B cell (primary cell): ENCODE results near the gene EIF3C. TPM values are rescaled to one million over a fixed set of nuclear protein-coding genes. Genes with fewer than 3 reads are reported as not detected.
"Not testable (repeated sequence)": the region's sequence is repeated elsewhere in the genome, so short reads cannot be mapped to it uniquely, and the experiment has no call there.

Experiments used
- ATAC-seq: fragments of 200-7000 bp; cut with Tn5 transposase; one replicate; pipeline ENCODE4 v1.10.0; 2021; ENCODE audit warnings: low read depth, mild to moderate bottlenecking, moderate number of reproducible peaks, moderate library complexity
- CTCF ChIA-PET: fragments of 350-600 bp; sonication (Branson Sonifier 250); formaldehyde crosslinking; loops from one replicate; lab custom pipeline; 2021; ENCODE audit warnings: antibody characterized with exemption, inconsistent platforms; lab: Charles Lee
- POLR2A ChIA-PET: fragments of 350-600 bp; sonication (Branson Sonifier 250); formaldehyde crosslinking; loops from one replicate; lab custom pipeline; 2021; ENCODE audit warnings: antibody characterized with exemption; lab: Charles Lee
- DNase-seq: peaks from one replicate; pipeline ENCODE4 v3.0.0; 2013
- H2AFZ ChIP-seq: 2 replicates; pipeline ENCODE4 v1.6.1; 2012; ENCODE audit warnings: mild to moderate bottlenecking, low read depth, low read length; ENCODE audit not compliant: insufficient read depth, poor library complexity, severe bottlenecking
- H3K27ac ChIP-seq, 2 donors: 1 replicate in 1 of 2; 2 replicates in 1 of 2; pipeline ENCODE4 v1.5.1; 2012 to 2013; ENCODE audit warnings: low read length in 2 of 2, mild to moderate bottlenecking in 2 of 2, moderate library complexity in 1 of 2
- H3K27me3 ChIP-seq, 4 experiments: fragments of 200-600 bp in 1 of 4; sonication (generic) in 1 of 4; replicated peaks in 1 of 4; 1 replicate in 2 of 4; 2 replicates in 2 of 4; pipeline versions ENCODE4 v1.6.1 to v1.7.0; 2013 to 2016; ENCODE audit warnings: low read length in 3 of 4, mild to moderate bottlenecking in 2 of 4, mixed read lengths in 1 of 4, moderate library complexity in 1 of 4; ENCODE audit not compliant: insufficient read depth in 4 of 4, control insufficient read depth in 3 of 4; ENCODE audit errors: control extremely low read depth in 1 of 4
- H3K36me3 ChIP-seq, 2 experiments: replicated peaks in 1 of 2; 1 replicate in 1 of 2; 2 replicates in 1 of 2; pipeline versions ENCODE4 v1.6.1 to v1.7.1; 2013; ENCODE audit warnings: low read length in 1 of 2; ENCODE audit not compliant: insufficient read depth in 2 of 2, control insufficient read depth in 1 of 2; ENCODE audit errors: control extremely low read depth in 1 of 2, extremely low read depth in 1 of 2
- H3K4me1 ChIP-seq, 2 donors: fragments of 200-600 bp in 1 of 2; sonication (generic) in 1 of 2; 1 replicate in 1 of 2; 2 replicates in 1 of 2; pipeline versions ENCODE4 v1.5.1 to v1.6.1; 2013 to 2017; ENCODE audit warnings: low read length in 2 of 2; ENCODE audit not compliant: control insufficient read depth in 2 of 2, insufficient read depth in 2 of 2
- H3K4me2 ChIP-seq: replicated peaks from 2 replicates; pipeline ENCODE3; 2012; ENCODE audit warnings: mild to moderate bottlenecking, low read depth, low read length; ENCODE audit not compliant: poor library complexity, severe bottlenecking
- H3K4me3 ChIP-seq, 5 experiments: fragments of 200-600 bp in 1 of 5; sonication (generic) in 1 of 5; 1 replicate in 3 of 5; 2 replicates in 2 of 5; pipeline versions ENCODE4 v1.5.1 to v1.7.0; 2011 to 2016; ENCODE audit warnings: low read length in 4 of 5, mild to moderate bottlenecking in 4 of 5, low read depth in 2 of 5, control low read depth in 1 of 5, moderate library complexity in 1 of 5; ENCODE audit not compliant: insufficient read depth in 1 of 5; ENCODE audit errors: control extremely low read depth in 1 of 5, extremely low read depth in 1 of 5
- H3K79me2 ChIP-seq: fragments of 200-600 bp; sonication (generic); one replicate; pipeline ENCODE4 v1.6.0; 2016; ENCODE audit warnings: low read length; ENCODE audit not compliant: control insufficient read depth, insufficient read depth
- H3K9ac ChIP-seq: fragments of 200-600 bp; sonication (generic); 2 replicates; pipeline ENCODE4 v1.6.1; 2017; ENCODE audit warnings: mild to moderate bottlenecking, low read length, moderate library complexity
- H3K9me3 ChIP-seq, 3 donors: one replicate each; pipeline versions ENCODE4 v1.6.1 to v1.7.1; 2013; ENCODE audit warnings: low read length in 2 of 3; ENCODE audit not compliant: control insufficient read depth in 2 of 3, insufficient read depth in 1 of 3; ENCODE audit errors: control extremely low read depth in 1 of 3
- H4K20me1 ChIP-seq: 2 replicates; pipeline ENCODE4 v1.6.0; 2012; ENCODE audit warnings: mild to moderate bottlenecking, low read length; ENCODE audit not compliant: insufficient read depth, control insufficient read depth, poor library complexity, severe bottlenecking
- H3K27ac Mint-ChIP-seq: one replicate; pipeline ENCODE4 v1.8.0; 2021; ENCODE audit warnings: mixed read lengths
- H3K27me3 Mint-ChIP-seq: one replicate; pipeline ENCODE4 v1.8.0; 2021; ENCODE audit warnings: mixed read lengths
- H3K4me1 Mint-ChIP-seq: one replicate; pipeline ENCODE4 v1.8.0; 2021; ENCODE audit warnings: mixed read lengths
- H3K4me3 Mint-ChIP-seq: one replicate; pipeline ENCODE4 v1.8.0; 2021; ENCODE audit warnings: mixed read lengths
- H3K9me3 Mint-ChIP-seq: one replicate; pipeline ENCODE4 v1.8.0; 2022; ENCODE audit warnings: mixed read lengths; ENCODE audit not compliant: insufficient read depth
- WGBS: methylation state at CpG from one replicate; pipeline ENCODE4 v1.1.5; 2013; ENCODE audit warnings: missing lambda C conversion rate; ENCODE audit not compliant: insufficient coverage; 5-methylcytosine and 5-hydroxymethylcytosine counted together
- intact Hi-C: fragments of 100-400 bp; cut with micrococcal nuclease; formaldehyde crosslinking; loops from one replicate; pipeline ENCODE4 v1.10.0; 2022
- polyA plus RNA-seq: library from polyadenylated mRNA; depleted of rRNA; stranded (reverse); fragments of >200 nt; gene quantifications from 2 replicates; pipeline ENCODE4 v1.2.3, GENCODE V29; 2012
- total RNA-seq, 2 donors: library from RNA; stranded (reverse); fragments of 120-200 nt in 1 of 2; gene quantifications; 1 replicate in 1 of 2; 2 replicates in 1 of 2; pipeline versions ENCODE4 v1.2.3 to v1.2.4, GENCODE V29; 2013 to 2022

Gene EIF3C
- total and polyA plus RNA-seq, 2 donors (not counting 1 experiment from before 2014, with no cell fraction given) = 126 to 372 TPM

- H3K4me2 ChIP-seq, H3K4me1 Mint-ChIP-seq, intact Hi-C loops, H3K9ac ChIP-seq, H3K4me3 Mint-ChIP-seq, CTCF ChIA-PET, H3K4me1 ChIP-seq, H3K27me3 Mint-ChIP-seq, H3K36me3 ChIP-seq, DNase-seq, H3K4me3 ChIP-seq, H2AFZ ChIP-seq, H3K27ac ChIP-seq, H3K27me3 ChIP-seq, H3K9me3 Mint-ChIP-seq, H4K20me1 ChIP-seq, H3K79me2 ChIP-seq, H3K9me3 ChIP-seq, POLR2A ChIA-PET, H3K27ac Mint-ChIP-seq: not testable (repeated sequence)
- WGBS = no CpG with 5 or more reads among the region's 9 CpGs
- peak; percentile 43 for ATAC-seq
Observed at GRCh38 chr16:28739787-28740186, 28.5 kb downstream of the EIF3C start.

GRCh38 chr16:28740631-28741030 lies 29.4 kb downstream of the EIF3C start:
- H3K4me2 ChIP-seq, H3K27me3 Mint-ChIP-seq, H3K9ac ChIP-seq, H2AFZ ChIP-seq, H3K4me3 ChIP-seq, DNase-seq, H3K27ac Mint-ChIP-seq, H3K36me3 ChIP-seq, H4K20me1 ChIP-seq, H3K79me2 ChIP-seq, H3K4me1 ChIP-seq, CTCF ChIA-PET, POLR2A ChIA-PET, H3K9me3 Mint-ChIP-seq, H3K4me1 Mint-ChIP-seq, H3K27ac ChIP-seq, H3K4me3 Mint-ChIP-seq, H3K9me3 ChIP-seq, H3K27me3 ChIP-seq, intact Hi-C loops: not testable (repeated sequence)
- peak; percentile 58 for ATAC-seq
- WGBS = no CpG with 5 or more reads among the region's 27 CpGs

- WGBS = no CpG with 5 or more reads among the region's 9 CpGs
- H3K27me3 Mint-ChIP-seq, H3K9me3 ChIP-seq, POLR2A ChIA-PET, H3K9me3 Mint-ChIP-seq, CTCF ChIA-PET, H2AFZ ChIP-seq, H3K27ac Mint-ChIP-seq, H3K27me3 ChIP-seq, H3K9ac ChIP-seq, H3K4me3 Mint-ChIP-seq, ATAC-seq, H3K4me3 ChIP-seq, H3K27ac ChIP-seq, H3K79me2 ChIP-seq, H3K36me3 ChIP-seq, intact Hi-C loops, H4K20me1 ChIP-seq, H3K4me1 Mint-ChIP-seq, H3K4me2 ChIP-seq, H3K4me1 ChIP-seq: not testable (repeated sequence)
- peak; percentile 1 for DNase-seq
Observed at GRCh38 chr16:28741295-28741694, 30.0 kb downstream of the EIF3C start.

GRCh38 chr16:28746618-28747350 lies 35.5 kb downstream of the EIF3C start:
- H3K27ac Mint-ChIP-seq, H3K4me3 ChIP-seq, H4K20me1 ChIP-seq, H3K4me3 Mint-ChIP-seq, H3K27ac ChIP-seq, CTCF ChIA-PET, H3K9me3 ChIP-seq, H3K4me1 Mint-ChIP-seq, intact Hi-C loops, POLR2A ChIA-PET, H3K9ac ChIP-seq, ATAC-seq, H3K9me3 Mint-ChIP-seq, H3K27me3 ChIP-seq, H3K79me2 ChIP-seq, H3K27me3 Mint-ChIP-seq, H3K4me1 ChIP-seq, H3K36me3 ChIP-seq, H3K4me2 ChIP-seq, H2AFZ ChIP-seq: not testable (repeated sequence)
- WGBS = 67% methylated on average over 11 of the region's 62 CpGs
- DNase-seq = peak; percentile 1
